LNCAP (cell line): ENCODE data around the gene KPNB1.

Source experiments
- CTCF ChIP-seq: fragments of 450-650 bp; IDR thresholded peaks from 2 replicates; pipeline ENCODE4 v1.5.1; 2017; ENCODE audit warnings: mild to moderate bottlenecking

KPNB1 gene

GRCh38 chr17:47629826-47630225 is 19.9 kb upstream of the KPNB1 start:
- no peak for TF ChIP-seq CTCF

GRCh38 chr17:47630614-47631013 is 19.1 kb upstream of the KPNB1 start:
- no peak for TF ChIP-seq CTCF

DNA sequence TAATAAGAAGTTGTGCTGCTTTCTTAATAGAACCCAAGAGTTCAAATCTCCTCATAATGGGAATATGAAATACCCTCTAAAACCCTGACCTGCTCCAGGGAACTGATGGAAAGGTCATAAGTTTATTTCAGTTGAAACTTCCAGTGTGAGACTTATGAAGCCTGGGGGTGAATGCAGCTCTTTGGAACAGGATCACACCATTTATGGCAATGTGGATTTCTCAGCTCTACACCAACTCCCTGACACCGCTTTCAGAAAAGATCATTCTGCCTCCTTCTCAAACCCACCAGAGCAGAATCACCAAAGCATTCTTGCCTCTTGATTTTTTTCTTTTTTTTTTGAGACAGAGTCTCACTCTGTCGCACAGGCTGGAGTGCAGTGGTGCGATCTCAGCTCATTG is 16.7 kb upstream of the KPNB1 start:
- no peak for TF ChIP-seq CTCF

- no peak for TF ChIP-seq CTCF
These were observed 15.7 kb upstream of the KPNB1 start for GRCh38 chr17:47633996-47634395.

DNA sequence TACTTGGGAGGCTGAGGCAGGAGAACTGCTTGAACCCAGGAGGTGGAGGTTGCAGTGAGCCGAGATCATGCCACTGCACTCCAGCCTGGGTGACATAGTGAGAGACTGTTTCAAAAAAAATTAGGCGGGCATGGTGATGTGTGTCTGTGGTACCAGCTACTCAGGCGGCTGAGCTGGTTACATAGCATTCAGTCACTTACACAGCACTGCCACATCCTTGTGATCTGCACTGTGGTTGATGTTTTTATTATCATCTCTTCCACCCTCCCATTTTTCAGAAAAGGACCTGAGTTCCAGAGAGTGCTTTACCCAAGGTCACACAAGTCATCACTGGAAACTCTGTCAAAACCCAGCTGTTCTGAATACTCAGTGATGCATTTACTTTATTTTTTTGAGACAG is 14.8 kb upstream of the KPNB1 start:
- no peak for TF ChIP-seq CTCF

- no peak for TF ChIP-seq CTCF
These were observed 14.0 kb upstream of the KPNB1 start for GRCh38 chr17:47635734-47636133.

- TF ChIP-seq CTCF, result no peak
These were observed 13.3 kb upstream of the KPNB1 start for GRCh38 chr17:47636273-47637030.

DNA sequence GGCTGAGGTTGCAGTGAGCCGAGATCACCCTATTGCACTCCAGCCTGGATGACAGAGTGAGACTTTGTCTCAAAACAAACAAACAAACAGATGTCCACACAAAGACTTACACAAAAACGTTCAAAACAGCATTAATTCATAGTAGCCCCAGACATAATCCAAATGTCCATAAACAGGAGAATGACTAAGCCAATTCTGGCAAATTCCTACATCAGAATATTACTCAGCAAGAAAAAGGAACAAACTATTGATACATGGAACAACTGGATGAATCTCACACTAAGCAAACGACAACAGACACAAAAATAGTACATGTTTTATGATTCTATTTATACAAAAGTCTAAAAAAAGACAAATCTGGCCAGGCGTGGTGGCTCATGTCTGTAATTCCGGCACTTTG is 10.8 kb upstream of the KPNB1 start:
- no peak for TF ChIP-seq CTCF
